HTR-8/SVneo (cell line): Measurements from ENCODE around the gene ISG15.
A peak's percentile ranks its signal among the peaks of the same experiment; 100 is the strongest.
"Not testable (repeated sequence)": the region's sequence is repeated elsewhere in the genome, so short reads cannot be mapped to it uniquely, and the experiment has no call there.

Source experiments
- DNase-seq: peaks from one replicate; pipeline ENCODE4 v3.0.0; 2011; ENCODE audit warnings: low spot score, mixed read lengths; ENCODE audit not compliant: insufficient read length
- FAIRE-seq: peaks from 2 replicates; lab custom pipeline; 2011; peaks lifted over from hg19 to GRCh38; lab: Jason Lieb, UNC

Gene ISG15

DNA sequence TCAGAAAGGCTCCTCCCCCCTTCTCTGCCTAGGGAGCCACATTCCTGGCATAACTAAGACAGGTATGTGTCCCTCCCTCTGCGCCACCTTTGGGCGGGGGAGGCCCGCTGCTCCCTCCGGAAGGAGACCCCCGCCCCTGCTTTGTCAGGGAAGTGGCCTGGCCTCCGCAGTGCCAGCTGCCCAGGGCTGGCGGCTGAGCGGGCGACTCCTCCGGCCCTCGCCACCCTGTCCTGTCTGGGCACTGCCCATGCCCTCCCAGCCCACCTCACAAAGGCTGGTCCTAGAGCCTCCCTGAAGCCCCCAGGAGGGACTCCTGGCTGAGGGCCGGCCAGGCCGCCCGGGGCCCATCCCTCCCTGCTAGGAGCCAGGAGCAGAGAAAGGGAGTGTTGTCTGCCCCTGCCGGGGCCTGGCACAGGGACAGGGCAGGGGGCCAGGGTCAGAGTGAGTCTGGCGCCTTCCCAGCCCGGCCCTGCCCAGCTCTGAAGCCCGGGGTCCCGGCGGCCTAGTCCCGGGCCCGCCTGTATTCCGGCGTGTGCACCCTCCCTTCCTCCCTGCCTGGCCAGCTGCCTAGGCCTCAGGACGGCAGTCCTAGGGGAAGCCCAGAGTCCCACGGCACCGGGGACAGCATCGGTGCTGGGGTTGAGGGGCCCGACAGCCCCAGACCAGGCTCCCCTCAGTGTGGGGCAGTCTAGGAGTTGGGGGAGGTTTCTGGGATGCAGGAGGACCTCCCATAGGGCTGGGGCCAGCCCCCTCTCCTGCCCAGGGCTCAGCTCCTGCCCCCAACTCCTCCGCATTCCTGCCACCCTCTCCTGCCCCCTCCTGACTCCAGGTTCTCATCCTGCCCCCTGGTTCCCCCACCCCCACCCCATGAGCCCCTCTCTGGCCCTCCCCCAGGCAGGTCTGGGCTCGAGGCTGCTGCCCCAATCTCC, 11.7 kb downstream of the ISG15 start:
- DNase-seq = peak; percentile 60
- FAIRE-seq = peak; percentile 86

DNA sequence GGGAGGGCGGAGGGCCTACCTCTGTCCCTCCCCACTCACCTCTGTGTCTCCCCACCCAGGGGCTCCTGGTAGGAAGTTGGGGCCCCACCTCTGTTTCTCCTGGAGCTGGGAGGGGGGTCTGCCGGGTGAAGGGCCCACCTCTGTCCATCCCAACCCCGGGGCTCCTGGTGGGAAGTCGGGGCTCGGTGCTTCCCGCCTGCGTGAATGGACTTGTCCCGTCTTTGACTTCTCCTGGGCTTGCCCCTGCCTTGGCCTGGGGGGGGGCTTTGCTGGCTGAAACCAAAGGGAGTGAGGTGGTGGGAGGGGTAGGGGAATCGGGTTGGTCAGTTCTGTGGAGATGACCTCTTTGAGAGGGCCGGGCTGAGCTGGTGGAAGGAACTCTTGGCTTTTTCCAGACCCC, 12.4 kb downstream of the ISG15 start:
- DNase-seq (no peak), FAIRE-seq (no peak)

- DNase-seq (no peak), FAIRE-seq (no peak)
Observed at GRCh38 chr1:1026599-1027413, 13.5 kb downstream of the ISG15 start.

DNA sequence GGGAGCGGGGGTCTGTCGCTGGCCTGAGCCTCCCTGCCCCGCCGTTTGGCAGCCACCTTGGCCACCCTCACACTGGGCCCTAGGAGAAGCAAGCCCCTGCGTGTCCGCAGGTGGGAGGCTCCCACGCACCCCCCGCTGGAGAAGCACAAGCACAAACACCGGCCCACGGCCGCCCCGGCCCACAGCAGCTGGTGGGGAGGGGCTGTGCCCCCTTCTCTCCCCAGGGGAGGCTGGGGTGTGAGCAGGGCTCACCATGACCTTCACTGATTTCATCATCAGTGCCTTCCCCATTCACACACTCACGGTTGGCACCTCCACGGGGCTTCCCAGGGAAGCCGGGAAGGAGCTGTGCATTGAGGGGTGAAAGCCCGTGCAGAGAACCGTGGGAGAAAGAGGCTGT, 14.5 kb downstream of the ISG15 start:
- FAIRE-seq = no peak
- DNase-seq = no peak

DNA sequence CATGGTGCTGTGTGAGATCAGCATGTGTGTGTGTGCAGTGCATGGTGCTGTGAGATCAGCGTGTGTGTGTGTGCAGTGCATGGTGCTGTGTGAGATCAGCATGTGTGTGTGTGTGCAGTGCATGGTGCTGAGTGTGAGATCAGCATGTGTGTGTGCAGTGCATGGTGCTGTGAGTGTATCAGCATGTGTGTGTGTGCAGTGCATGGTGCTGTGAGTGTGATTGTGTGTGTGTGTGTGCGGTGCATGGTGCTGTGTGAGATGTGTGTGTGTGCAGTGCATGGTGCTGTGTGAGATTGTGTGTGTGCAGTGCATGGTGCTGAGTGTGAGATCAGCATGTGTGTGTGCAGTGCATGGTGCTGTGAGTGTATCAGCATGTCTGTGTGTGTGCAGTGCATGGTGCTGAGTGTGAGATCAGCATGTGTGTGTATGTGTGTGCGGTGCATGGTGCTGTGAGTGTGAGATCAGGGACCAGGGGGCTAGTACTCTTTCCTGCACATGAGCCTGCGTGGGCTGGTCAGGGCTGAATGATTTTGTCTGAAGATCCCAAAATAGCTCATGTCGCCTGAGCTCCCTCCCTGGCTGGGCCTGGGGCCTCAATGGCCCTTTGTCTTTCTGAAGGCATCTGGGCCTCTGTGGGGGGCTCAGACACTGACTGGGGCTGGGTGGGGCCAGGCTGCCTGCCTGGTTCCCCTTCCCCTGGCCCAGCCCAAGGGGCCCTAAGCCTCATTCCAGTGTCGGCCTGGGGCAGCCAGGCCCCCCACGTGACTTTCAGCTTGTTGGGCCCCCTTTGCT, 17.8 kb downstream of the ISG15 start:
- not testable (repeated sequence) for DNase-seq
- FAIRE-seq = peak; percentile 59

DNA sequence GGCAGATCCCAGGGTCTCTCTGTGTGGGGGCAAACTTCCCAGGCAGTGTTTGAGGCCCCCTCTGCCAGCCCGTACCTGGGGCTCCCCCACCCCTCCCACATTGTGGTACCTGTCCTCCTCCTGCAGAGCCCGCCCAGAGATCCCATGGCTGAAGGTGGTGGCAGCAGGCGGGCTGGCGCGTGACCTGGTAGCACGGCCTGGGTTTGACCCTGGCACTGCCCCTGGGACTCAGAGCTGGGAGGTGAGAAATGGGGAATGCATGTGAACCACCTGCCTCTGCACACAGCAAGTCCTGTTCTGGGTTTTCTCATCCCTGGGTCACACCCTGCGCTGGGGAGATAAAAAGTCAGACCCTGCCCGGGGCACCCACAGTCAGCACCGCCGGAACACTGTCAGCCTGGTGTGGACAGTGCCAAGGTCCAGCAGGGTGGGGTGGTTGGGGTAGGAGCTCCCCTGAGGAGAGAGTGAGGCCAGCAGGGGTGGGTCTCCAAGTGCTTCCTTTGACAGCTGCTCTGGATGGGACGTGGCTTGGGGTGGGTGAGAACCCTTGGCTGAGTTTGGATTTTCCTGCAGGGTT, 18.4 kb downstream of the ISG15 start:
- FAIRE-seq (no peak), DNase-seq (no peak)

DNA sequence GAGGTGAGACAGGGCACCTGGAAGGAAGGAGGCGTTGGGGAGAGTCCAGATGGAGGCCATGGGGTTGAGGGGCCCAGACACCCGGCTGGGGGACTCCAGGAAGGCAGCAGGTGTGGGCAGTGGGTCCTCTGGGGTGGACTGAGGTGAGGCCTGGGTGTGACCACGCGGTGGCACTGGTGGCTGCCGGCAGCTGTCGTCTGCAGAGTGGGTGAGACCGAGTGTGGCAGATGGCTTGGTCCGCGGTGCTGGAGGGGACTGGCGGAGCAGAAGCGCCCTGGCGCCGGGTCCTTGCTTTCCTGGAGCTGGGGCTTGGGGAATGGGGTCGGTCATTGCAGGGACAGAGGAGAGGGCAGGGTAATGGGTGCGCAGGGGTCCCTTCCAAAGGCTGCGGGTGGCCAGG, 19.1 kb downstream of the ISG15 start:
- FAIRE-seq (no peak), DNase-seq (no peak)

DNA sequence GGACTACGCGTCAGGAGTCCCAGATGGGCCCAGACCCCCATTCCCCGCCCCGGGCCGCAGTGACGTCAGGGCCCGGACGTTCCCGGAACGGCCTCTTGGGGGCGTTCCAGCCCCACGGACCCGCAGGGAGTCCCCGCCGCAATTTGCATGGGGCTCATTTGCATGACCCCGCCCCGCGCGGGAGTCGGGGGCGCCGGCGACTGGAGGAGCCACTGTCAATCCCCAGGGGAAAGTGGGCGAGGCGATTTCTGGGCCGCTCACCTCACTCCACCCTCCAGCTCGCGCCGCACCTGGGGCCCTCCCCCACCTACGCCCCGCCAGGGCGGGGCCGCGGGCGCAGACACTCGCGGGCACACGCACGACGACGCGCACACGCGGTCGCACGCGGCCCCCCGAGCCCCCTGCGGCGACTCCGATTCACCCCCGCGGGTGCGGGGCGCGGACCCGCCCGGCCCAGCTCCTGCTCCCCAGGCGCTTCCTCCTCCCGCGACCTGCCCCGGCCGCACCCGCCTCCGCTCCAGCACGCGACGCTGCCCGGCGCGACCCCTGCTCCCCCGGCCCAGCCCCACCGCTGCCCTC, 19.8 kb downstream of the ISG15 start:
- FAIRE-seq (no peak), DNase-seq (no peak)

- no peak for FAIRE-seq
- no peak for DNase-seq
Observed at GRCh38 chr1:1033731-1034438, 20.6 kb downstream of the ISG15 start.

DNA sequence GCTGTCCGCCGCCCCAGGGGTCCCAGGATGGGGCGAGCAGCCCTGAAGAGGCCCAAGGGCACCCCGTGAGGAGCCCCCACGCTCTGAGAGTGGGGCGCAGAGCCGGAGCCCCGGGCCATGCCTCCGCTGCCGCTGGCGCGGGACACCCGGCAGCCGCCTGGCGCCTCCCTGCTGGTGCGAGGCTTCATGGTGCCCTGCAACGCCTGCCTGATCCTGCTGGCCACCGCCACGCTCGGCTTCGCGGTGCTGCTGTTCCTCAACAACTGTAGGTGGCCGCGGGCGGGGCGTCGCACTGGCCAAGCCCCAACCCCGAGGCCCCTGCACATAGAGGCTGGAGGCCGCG, 21.1 kb downstream of the ISG15 start:
- FAIRE-seq (no peak), DNase-seq (no peak)

- FAIRE-seq = no peak
- no peak for DNase-seq
Observed at GRCh38 chr1:1035291-1035943, 22.1 kb downstream of the ISG15 start.

GRCh38 chr1:1037366-1038327, 24.4 kb downstream of the ISG15 start:
- no peak for DNase-seq
- no peak for FAIRE-seq

GRCh38 chr1:1038694-1039093, 25.4 kb downstream of the ISG15 start:
- no peak for FAIRE-seq
- no peak for DNase-seq

- DNase-seq (no peak), FAIRE-seq (no peak)
Observed at GRCh38 chr1:1039145-1039910, 26.0 kb downstream of the ISG15 start.

GRCh38 chr1:1040004-1040991, 27.0 kb downstream of the ISG15 start:
- DNase-seq = no peak
- FAIRE-seq = no peak

DNA sequence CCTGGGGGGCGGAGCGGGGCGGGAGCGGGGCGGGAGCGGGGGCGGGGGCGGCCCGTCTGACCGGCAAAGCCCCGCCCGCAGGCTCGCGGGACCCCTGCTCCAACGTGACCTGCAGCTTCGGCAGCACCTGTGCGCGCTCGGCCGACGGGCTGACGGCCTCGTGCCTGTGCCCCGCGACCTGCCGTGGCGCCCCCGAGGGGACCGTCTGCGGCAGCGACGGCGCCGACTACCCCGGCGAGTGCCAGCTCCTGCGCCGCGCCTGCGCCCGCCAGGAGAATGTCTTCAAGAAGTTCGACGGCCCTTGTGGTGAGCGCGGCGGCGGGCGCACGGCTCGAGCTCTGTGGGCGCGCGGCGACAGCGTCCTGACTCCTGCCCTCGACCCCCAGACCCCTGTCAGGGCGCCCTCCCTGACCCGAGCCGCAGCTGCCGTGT, 27.8 kb downstream of the ISG15 start:
- no peak for DNase-seq
- no peak for FAIRE-seq
